KBM-7 (cell line): Measurements from ENCODE around the gene KITLG.

ENCODE experiments used
- DNase-seq: peaks from one replicate; pipeline ENCODE4 v3.0.0-alpha.2; 2015
- in situ Hi-C: fragments of 300-500 bp; cut with MboI; formaldehyde crosslinking; loops from 2 replicates; pipeline ENCODE4 v1.14.3; 2020; ENCODE audit warnings: low sequenced_read_pairs, low pct_unique_long_range_greater_than_20kb, mixed read lengths

KITLG gene

DNA sequence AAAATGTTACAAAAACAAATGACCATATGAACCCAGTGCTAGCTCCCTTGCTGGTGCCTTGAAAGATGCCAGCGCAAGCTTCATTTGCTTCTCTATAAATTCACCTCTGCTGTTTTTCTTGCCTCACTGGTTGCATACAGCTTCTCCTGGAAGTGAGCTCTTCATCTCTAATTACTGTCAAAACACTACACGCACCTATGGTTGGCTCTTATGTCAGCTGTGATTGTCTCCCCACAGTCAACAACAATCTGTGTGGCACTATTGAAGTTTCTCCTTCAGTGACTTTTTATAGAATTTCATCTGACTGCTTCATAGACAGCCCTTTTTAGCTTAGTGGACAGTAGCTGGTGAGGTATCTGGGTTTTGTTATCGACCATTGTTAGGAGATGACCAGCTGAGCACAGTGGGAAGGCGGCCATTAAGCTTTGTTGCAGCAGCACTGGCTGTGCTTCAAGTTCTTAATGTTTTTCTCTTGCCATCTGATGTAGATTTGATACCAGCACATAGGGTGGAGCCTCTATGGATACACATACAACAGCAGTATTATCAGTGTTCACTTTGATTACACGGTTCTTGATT, 131.8 kb downstream of the KITLG start:
- no peak for DNase-seq
- in situ Hi-C loops = no loop called here

GRCh38 chr12:88445705-88446394, 134.4 kb downstream of the KITLG start:
- no peak for DNase-seq
- in situ Hi-C loops = no loop called here

DNA sequence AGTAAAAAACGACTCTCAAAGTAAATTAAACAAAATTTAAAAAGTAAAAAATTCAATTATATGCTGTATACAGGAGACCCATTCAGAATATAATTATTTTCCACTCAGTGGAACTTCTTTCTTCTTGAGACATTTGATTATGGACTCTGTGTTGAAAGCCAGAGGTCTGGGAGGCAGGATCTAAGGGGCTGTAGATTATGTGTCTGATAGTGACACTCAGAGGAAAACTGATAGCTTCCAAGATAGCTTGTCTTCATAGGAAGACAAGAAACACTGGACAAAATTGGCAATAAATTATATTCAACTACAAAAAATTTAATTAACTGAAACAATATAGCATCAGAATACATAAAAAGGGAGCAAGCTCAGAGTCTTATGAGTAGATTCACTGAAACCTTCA, 135.8 kb downstream of the KITLG start:
- DNase-seq = no peak
- in situ Hi-C loops = no loop called here
